ENCODE data around the gene EIPR1. TPM values are rescaled to one million over a fixed set of nuclear protein-coding genes. Genes with fewer than 3 reads are reported as not detected.

EIPR1 gene
- total RNA-seq, 2 donors from 2014 or later: 18.8 to 39.1 TPM

- no peak overlapping the region for H3K9ac ChIP-seq (ENCODE audit: low read depth in 2 of 2, low read length in 2 of 2)
- H3K27ac ChIP-seq: no peak overlapping the region
- H3K27me3 ChIP-seq: no peaks in the 10 kb centered on the region
- H3K4me1 ChIP-seq: no peaks in the 10 kb centered on the region
- H3K9me3 ChIP-seq: no peaks in the 10 kb centered on the region
- TF ChIP-seq CTCF (IDR thresholded peaks at IDR 0.05): no peak
- H3K36me3 ChIP-seq: no peaks in the 10 kb centered on the region
- DNase-seq: no peak
- intact Hi-C loops (cut with DNase I): no loop called here
- H3K4me3 ChIP-seq: no peak overlapping the region
These were observed 59.6 kb downstream of the EIPR1 start for GRCh38 chr2:3317871-3318590.

- H3K36me3 ChIP-seq: no peaks in the 10 kb centered on the region
- TF ChIP-seq CTCF (IDR thresholded peaks at IDR 0.05): no peak
- no peak for DNase-seq
- intact Hi-C loops (cut with DNase I): no loop called here
- no peaks in the 10 kb centered on the region for H3K9me3 ChIP-seq
- no peaks in the 10 kb centered on the region for H3K27me3 ChIP-seq
- H3K27ac ChIP-seq: no peak overlapping the region
- H3K4me3 ChIP-seq: no peak overlapping the region
- no peaks in the 10 kb centered on the region for H3K4me1 ChIP-seq
- H3K9ac ChIP-seq (ENCODE audit: low read depth in 2 of 2, low read length in 2 of 2): no peak overlapping the region
These were observed 60.3 kb downstream of the EIPR1 start for GRCh38 chr2:3317277-3317685.

GRCh38 chr2:3316456-3317276 lies 61.0 kb downstream of the EIPR1 start:
- no peak for DNase-seq
- intact Hi-C loops (cut with DNase I): no loop called here

GRCh38 chr2:3314626-3315025 lies 63.0 kb downstream of the EIPR1 start:
- no peak for TF ChIP-seq CTCF (IDR thresholded peaks at IDR 0.05)

More at GRCh38 chr2:3316456-3317276, 61.0 kb downstream of the EIPR1 start:
- Histone ChIP-seq H3K36me3 (no peaks in the 10 kb centered on the region), H3K27me3 (no peaks in the 10 kb centered on the region), H3K4me1 (no peaks in the 10 kb centered on the region), H3K27ac (no peak overlapping the region), H3K4me3 (no peak overlapping the region), H3K9ac (ENCODE audit: low read depth in 2 of 2, low read length in 2 of 2) (no peak overlapping the region), H3K9me3 (no peaks in the 10 kb centered on the region)
- TF ChIP-seq CTCF (IDR thresholded peaks at IDR 0.05): no peak

GRCh38 chr2:3313781-3314375 lies 63.7 kb downstream of the EIPR1 start:
- H3K36me3 ChIP-seq: no peaks in the 10 kb centered on the region
- no peak overlapping the region for H3K27ac ChIP-seq
- H3K4me3 ChIP-seq: no peak overlapping the region
- H3K9ac ChIP-seq (ENCODE audit: low read depth in 2 of 2, low read length in 2 of 2): no peak overlapping the region
- no peaks in the 10 kb centered on the region for H3K4me1 ChIP-seq
- no peaks in the 10 kb centered on the region for H3K27me3 ChIP-seq
- DNase-seq: no peak
- TF ChIP-seq CTCF (IDR thresholded peaks at IDR 0.05): no peak
- intact Hi-C loops (cut with DNase I): no loop called here
- H3K9me3 ChIP-seq: no peaks in the 10 kb centered on the region

More at GRCh38 chr2:3314626-3315025, 63.0 kb downstream of the EIPR1 start:
- Histone ChIP-seq H3K9me3 (no peaks in the 10 kb centered on the region), H3K9ac (ENCODE audit: low read depth in 2 of 2, low read length in 2 of 2) (no peak overlapping the region), H3K36me3 (no peaks in the 10 kb centered on the region), H3K27ac (no peak overlapping the region), H3K4me1 (no peaks in the 10 kb centered on the region), H3K27me3 (no peaks in the 10 kb centered on the region), H3K4me3 (no peak overlapping the region)
- no peak for DNase-seq
- intact Hi-C loops (cut with DNase I): no loop called here

All from colonic mucosa (tissue), 4 donors.